Stimulated activated CD8-positive, alpha-beta memory T cell treated with anti-CD3 and anti-CD28 coated beads, Interleukin-15, amount 100 ng/mL, for 4 hours (primary cell): Measurements from ENCODE around the gene SFXN2.
"Not testable (repeated sequence)": the region's sequence is repeated elsewhere in the genome, so short reads cannot be mapped to it uniquely, and the experiment has no call there.

Experiments used
- DNase-seq, 2 donors: peaks; one replicate each; pipeline ENCODE4 v3.0.0-alpha.2; 2020; ENCODE audit warnings: low read depth in 2 of 2

Gene SFXN2, protein sequence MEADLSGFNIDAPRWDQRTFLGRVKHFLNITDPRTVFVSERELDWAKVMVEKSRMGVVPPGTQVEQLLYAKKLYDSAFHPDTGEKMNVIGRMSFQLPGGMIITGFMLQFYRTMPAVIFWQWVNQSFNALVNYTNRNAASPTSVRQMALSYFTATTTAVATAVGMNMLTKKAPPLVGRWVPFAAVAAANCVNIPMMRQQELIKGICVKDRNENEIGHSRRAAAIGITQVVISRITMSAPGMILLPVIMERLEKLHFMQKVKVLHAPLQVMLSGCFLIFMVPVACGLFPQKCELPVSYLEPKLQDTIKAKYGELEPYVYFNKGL

DNA sequence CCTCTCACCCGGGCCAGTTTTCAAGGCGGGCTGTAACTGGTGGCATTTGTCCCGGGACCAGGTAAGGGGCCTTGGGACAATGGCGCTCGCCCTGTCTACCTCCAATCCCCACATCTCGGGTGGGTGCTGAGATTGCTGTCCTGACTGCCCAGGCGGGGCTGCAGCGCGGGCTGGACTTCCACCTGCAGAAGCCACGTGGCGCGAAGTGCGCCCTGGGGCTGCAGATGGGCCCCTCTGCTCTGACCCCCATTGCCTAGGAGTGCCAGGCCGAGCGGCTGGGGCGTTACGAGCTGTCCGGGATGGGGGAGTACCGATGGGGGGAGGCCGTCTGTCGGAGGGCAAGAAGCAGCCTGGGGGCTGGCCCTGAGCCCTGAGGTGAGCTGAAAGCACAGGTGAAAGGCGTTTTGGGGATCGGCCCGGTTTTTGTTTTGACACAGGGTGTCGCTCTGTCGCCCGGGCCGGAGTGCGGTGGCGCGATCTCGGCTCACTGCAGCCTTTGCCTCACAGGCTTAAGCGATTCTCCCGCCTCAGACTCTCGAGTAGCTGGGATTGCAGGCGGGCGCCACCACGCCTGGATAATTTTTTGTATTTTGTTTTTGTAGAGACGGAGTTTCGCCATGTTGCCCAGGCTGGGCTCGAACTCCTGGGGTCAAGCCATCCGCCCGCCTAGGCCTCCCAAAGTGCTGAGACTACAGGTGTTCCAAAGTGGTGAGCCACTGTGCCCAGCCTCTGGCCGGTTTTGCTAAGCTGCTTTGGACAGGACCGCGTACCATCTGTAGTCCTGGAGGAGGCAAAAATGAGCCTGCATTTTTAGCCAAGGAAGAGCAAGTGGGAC, at the start of gene SFXN2:
Gene SFXN2 (plus strand): TSS at position 16 of the 835 bp plus-strand sequence. CDS start 12,001 bp downstream, outside the sequence.
- peak; percentile 6 to 16 for DNase-seq

DNA sequence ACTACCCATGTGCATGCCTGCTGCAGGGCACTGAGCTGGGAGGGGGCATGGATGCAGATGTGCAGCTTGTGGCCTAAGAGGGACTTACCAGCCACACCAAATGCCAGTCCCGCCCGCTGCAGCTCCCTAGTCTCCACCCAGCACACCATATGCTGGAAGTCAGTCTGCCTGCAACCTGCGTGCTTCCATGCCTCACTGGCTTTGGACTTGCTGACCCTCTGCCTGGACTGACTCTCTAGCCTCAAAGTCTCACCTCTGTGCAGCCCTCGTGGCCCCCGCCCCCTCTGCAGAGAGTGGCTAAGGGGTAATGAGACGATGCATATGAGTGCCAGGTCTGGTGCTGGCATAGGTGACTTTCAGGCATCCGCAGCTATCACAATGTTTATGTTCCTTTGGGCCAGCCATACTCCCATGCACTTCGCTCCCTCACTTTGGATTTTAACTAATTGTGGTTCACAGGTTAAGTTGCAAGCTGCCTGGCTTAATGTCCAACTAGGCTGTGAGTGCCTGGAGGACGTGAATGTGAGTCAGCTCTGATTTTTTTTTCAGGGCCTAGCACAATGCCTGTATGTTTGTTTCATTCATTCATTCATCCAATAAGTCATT, 48.4 kb upstream of the SFXN2 start:
- DNase-seq, result no peak

DNA sequence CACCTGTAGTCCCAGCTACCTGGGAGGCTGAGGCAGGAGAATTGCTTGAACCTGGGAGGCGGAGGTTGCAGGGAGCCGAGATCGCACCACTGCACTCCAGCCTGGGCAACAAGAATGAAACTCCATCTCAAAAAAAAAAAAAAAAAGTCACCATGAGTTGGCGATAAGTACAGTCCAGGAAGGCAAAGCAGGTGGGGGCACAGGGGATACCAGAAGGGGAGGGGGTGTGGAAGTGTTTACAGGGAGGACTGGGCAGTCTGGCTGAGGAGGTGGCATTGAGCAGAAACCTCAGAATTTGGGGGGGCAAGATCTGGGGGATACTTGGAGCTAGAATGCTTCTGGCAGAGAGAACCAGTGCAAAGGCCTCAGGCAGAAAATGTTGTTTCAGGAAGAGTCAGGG, 47.0 kb upstream of the SFXN2 start:
- not testable (repeated sequence) for DNase-seq

DNA sequence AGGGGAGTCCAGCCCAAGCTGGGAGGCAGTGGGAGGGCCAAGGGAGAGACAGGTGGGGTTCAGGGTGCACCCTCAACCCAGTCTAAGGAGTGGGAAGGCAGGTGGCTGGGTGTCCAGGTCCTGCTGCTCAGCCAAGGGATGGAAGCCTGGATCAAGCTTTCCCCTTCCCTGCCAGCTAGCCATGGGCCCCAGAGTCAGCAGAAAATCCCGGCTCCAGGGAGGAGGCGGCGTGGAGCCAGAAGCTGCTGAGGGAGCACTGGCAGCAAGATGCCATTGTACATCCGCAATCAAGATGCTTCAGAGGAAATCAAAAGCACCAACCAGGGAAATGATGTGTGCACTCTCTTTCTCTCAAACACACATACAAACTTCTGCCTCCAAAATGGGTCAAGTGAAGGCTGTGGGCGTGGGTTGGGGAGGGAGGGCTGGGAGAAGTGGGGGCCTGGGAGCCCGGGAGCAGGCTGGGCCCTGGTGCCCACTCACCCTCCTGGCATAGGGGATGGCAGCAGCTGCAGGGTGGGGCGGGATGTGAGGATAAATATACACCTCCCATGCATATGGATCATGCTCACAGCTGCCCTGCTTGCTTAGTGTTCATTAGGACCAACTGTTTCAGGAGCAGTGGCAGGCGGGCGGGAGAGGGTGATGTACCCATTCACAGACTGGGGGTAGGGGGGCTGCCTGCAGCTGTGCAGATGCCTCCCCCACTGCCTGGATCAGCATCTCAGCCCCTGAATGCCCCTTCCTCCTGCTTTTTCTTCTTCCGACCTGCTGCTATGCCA, 45.9 kb upstream of the SFXN2 start:
- no peak for DNase-seq

DNA sequence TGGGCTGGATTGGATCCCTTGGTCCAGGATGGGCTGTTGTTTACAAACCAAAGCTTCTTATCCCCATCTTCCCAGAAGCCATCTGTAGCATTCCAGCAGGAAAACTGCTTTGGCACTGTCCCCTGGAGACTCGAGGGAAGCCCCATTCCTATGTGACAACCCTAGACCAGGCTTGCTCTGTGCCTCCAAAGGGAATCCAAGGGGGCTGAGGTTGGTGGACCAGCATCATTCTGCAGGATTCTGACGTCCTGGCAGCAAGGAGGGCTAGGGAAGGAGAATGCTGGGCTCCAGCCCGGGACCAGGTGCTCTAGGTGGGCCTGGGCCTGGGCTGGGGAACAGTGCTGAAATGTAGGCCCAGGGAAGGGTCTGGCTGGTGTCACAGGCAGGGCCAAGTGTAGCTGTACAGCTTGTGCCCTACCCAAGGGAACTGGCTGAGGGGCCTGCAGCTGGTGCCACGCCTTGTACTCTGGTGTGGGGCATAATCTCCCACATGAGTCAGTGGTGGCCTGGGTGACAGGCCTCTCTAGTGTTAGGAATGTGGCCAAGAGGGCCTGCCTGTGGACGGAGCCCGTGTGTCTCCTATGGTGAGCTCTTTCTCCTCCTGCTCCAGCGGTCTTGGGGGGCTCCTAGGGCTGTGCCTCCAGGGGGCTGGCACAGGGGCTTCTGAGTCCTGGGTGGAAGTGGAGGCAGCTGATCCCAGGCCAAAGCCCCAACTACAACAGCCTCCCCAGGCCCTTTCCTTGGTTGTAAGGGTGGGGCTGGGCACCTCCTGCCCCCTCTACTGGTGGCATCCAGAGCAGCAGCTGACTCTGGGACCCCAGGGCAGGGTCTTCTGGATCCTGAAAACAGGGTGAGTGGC, 45.0 kb upstream of the SFXN2 start:
- DNase-seq, result no peak

DNA sequence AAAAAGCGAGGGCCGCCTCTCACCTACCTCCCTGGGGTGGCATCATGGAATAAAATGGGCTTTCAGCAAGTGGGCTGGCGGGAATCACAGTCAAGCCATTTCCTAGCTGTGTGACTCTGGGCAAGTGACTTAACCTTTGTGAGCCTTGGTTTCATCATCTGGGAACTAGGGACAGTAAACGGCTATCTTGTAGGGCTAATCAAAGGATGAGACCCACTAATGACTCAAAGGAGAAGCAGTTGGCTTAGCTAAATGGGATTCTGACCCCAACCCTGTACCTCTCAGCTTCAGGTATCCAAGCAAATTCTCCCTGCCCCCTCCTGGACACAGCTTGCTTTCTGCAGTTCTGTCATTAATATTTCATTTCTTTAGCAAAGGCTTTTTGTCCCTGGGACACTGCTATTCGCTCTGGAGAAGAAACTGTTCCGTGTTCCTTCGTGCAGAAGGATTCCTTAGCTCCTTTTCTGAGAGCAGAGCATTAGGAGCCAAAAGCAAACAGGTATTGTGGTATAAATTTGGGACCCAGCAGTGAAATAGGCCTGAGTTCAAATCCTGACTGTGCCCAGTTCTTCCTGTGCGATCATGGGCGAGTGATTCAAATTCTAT, 44.3 kb upstream of the SFXN2 start:
- no peak for DNase-seq

DNA sequence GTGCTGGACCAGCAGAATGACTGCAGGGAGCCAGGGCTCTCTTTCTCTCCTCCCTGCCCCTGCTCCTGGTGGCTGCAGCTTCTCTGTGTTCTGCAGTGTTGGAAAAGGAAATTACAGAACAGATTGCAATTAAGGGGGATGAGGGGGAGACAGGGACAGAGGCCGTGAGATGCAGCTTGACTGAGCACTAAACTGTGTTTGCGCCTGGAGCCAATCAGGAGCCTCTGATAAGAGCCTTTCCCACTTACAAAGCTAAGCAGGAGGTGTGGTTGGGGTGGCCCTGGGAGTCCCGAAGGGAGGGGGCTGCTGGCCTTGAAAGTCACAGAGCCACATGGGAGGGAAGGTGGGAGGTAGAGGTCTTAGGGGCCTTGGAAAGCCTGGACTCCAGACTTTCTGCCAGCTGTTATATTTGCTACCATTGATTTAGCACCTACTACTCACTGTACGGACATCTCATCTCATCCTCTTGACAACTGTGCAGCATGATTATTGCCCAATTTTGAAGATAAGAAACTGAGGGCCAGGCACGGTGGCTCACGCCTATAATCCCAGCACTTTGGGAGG, 43.5 kb upstream of the SFXN2 start:
- DNase-seq, result no peak

DNA sequence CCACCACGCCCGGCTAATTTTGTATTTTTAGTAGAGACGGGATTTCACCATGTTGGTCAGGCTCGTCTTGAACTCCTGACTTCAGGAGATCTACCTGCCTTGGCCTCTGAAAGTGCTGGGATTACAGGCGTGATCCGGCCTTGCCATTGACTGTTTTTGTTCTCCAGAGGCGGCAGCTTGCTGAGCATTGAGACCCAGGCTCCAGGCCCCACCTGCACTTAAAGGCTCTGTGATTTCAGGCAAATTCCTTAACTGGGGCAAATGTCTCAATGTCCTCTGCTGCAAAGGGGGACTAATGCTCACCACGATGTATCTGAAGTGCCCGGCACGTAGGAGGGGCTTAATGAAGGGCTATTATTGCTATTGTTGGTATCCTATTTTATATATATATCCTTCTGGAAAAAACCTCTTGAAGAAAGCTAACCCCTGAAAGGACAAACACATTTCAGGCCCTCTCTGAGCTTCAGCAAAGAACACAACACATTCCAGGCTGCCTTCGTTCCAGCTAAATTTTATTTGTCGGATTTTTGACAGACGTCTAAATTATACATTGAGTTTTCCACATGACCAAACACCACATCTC, 41.1 kb upstream of the SFXN2 start:
- no peak for DNase-seq

DNA sequence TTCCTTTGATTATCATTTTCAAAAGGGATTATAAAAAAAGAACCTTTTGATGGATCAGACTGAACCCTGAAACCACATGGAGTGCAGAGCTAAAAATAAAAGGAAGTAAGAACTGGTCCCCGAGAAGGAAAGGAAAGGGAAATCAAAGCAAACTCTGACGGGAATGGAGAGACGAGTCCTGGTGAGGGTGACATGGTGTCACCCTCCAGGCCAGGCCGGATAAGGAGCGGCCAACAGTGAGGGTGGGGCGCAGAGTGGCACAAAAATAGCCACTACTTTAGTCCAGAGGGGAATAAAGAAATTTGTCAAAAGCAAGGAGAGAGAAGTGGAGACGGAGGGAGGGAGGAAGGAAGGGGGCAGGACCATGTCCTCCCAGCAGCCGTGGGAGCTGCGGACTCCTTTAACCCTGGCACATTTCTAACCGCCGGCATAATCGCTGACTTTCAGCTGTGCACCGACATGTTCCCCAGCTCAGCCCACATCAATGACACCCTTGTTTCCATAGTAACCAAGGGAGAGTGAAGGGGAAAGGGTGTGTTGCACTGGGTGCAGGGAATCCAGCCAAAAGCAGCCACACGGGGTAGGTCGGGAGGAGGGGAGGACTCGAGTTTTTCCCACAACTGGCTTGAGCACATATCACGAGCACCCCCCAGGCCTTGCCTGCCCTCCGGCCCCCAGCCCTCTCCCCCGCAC, 40.5 kb upstream of the SFXN2 start:
- DNase-seq, result peak in 1 of 2 donors; percentile 47

DNA sequence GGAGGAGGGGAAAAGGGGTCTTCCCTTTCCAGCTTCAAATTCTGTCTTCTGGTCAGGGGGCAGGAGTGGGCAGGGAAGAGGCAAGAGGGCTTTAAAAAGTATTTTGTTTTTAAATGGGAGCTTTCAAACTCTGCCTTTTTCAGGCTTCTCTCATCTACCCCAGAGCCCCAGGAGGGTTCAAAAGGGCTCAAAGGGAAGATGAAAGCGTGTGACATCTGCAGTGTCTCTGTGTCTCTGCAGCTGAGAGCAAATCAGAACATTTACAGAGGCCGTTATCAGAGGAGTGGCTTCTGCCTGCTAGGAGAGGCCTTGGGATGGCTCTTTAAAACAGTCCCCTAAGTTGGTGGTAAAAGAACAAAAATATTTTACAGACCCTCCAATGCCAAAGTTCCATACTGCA, 39.9 kb upstream of the SFXN2 start:
- no peak for DNase-seq

DNA sequence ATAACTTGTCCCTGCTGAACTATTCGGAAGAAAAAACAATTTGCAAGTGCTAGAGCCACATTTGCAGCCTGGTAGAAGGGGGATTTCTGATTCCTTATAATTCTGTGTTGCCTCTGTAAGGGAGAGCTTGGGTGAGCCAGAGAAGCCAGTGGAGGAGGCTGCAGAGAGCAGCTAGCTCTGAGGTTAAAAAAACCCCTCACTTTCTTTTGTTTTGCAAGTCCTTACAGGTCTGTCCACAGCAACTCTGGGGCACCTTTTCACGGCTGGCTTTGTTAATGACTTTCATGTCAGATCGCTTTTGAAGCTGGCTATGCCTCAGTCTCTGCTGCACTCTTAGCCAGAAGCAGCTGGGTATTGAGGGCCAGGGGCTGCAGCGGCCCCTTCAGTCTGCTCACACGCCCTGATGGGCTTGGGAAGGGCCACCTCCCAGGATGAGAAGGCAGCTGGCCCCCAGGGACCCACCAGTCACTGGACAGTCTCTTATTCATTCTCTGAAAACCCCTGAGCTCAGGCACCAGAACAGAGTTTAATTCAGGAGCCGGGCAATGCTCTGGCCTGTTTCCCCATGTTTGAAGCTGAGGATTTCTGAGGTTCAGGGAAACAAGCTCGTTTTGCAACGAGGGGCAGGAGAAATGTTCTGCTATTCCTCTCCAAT, 39.3 kb upstream of the SFXN2 start:
- no peak for DNase-seq

DNA sequence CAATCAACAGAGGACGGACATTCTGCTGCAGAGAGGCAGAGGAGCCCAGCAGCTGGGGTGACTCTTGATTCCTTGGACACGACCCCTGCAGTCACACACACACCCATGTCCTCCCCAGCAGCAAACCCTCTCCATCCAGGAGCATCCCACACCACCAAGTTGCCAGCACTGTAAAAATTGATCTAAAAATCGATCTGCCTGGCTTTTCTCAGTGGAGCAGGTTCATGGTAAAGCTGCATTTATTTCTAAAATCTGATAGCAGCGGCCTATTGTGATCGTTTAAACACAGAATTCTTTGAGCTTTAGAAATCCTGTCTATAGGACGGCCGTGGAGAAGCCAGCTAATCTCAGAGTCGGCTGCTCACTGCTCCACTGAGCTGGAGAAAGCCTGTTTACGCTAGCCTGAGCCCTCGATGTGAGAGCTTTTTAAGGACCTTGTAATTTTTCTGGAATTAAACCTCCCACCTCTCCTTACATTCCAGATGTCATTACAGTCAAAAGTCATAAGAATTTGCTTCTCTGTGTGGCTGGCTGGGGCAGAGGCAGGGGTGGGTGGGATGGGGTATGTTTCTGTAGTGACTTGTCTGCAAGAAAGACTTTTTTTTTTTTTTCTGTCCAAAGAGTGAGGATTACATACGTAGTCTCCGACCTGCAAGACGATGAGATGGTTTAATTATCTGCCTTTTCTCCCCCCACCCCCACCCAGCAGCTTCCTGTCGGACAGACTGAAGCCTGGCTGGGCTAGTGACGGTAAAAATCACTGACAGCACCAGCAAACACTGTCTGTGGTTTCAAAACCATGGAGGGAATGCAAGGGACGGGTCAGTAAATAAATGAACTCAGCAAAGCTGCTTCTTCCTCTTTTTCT, 38.5 kb upstream of the SFXN2 start:
- no peak for DNase-seq

DNA sequence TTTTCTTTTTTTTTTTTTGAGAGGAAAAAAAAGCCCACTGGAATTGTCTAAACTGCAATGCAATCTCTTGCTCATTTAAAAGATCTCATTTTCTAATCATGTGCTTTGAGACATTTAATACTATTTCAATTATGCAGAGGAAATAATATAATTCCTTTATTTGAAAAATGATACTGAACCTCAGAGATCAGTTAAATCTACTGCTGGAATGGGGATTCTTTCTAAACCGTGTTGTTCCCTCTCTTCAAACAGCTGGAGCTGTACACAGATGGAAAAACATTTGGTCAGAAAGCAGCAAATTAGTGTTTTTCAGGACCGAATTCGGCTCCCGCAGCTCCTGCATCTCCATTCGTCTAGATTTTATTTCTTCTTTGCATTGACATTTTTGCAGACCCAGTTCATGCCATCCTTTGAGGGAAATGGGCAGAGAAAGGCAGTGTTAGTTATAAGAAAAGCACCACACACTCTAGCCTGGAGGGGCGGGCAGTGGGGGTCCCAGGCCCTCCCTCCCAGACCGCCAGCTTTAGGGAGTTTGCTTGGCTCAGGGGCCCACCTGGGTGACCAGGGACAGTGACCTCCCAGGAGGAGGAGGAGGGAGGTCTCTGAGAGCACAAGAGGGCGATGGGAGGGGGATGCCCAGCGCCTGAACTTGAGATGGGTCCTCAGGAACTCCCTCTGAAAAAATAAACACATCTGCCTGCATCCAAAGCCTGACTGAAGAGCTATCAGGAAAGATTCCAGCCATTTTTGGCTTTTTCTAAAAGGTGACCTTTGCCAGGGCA, 37.7 kb upstream of the SFXN2 start:
- DNase-seq, result no peak

DNA sequence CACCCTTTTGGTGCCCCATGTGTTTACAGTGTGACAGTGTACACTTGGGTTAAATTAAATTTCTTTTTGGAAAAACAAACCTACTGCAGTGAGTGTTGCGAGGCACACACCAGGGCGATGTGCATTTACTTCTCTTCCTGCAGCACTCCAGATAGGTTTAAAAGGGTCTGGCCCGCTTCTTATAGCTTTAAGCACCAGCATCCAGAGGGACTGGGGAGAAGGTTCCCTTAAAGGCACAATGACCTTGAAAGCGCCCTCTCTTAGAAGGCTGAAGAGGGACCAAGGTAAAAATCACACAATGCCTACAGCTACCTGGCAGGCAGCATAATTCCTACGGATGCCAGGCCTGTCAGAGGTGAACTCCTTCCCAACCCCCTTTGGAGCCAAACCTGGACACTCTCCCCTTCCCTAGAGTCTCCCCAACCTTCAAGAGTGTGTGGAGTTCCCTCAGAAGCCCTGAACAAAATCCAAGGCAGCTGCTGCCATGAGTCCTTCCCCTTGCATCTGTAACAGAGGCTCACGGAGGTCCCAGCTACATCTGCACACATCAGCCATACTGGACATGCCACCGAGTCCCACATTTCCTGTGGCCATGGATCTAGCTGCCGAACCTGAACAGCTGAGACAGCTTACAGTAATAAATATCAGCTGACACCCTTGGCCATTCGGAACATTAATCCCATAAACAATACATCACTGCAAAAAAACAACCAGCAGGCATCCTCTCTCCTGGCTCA, 36.9 kb upstream of the SFXN2 start:
- DNase-seq, result no peak

DNA sequence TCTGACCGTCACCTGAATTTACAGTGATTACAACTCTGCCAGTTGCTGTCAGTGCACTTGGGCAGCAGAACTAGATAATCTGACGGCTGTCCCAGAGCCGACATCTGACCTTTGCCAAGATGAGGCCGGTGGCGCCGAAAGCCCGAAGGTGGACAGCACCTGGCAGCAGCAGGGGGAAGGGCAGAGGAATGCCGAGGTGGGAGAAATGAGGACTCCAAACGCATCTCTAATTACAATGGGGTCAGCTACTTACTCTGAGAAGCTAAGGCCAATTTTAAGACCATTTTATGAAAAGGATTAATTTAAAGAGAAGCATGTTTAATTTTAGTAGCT, 36.4 kb upstream of the SFXN2 start:
- DNase-seq, result no peak

DNA sequence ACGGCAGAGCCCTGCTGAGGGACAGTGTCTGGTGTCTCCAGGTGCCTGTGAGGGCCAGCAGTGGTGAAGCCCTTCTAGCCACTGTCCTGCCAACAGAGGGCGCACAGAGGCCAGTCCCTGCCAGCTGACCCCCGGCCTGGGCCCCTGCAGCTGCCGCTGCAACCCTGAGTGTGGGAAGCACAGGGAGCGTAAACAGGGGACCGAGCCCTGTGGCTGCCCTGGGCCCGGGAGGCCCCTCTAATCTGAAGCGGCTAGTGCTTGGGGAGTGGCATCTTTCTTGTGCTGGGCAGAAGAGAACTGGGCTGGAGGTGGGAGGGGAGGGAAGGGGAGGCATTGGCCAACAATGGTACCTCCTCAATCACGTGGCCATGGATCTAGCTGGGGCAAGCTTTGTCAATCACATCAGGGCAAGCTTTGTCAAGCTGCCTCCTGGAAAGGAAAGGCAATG, 35.6 kb upstream of the SFXN2 start:
- no peak for DNase-seq
